ENCODE measurements around the gene OGFOD1. TPM values are rescaled to one million over a fixed set of nuclear protein-coding genes. Genes with fewer than 3 reads are reported as not detected.

The OGFOD1 gene
- total RNA-seq, 2 donors from 2014 or later: 15.9 to 16.5 TPM

GRCh38 chr16:56424791-56425438 is 26.4 kb upstream of the OGFOD1 start:
- intact Hi-C loops (cut with DNase I, micrococcal nuclease): no loop called here
- peak; percentile 42 for ATAC-seq
- DNase-seq: peak; percentile 48 to 58

- ATAC-seq: peak; percentile 86
- DNase-seq: peak; percentile 55 to 73
- intact Hi-C loops (cut with DNase I, micrococcal nuclease): no loop called here
These were observed 25.9 kb upstream of the OGFOD1 start, which contains the start of gene AMFR for GRCh38 chr16:56425439-56425832. Gene AMFR, minus strand, starts transcription at chr16:56425545. Its CDS starts 218 bp downstream, at chr16:56425327.

- ATAC-seq (peak; percentile 27), DNase-seq (no peak)
- intact Hi-C loops (cut with DNase I, micrococcal nuclease): no loop called here
These were observed 24.8 kb upstream of the OGFOD1 start for GRCh38 chr16:56426585-56426984.

- intact Hi-C loops (cut with DNase I, micrococcal nuclease): no loop called here
- DNase-seq: no peak
- no peak for ATAC-seq
These were observed 23.3 kb upstream of the OGFOD1 start for GRCh38 chr16:56428091-56428490.

- ATAC-seq (no peak), DNase-seq (no peak)
- intact Hi-C loops (cut with DNase I, micrococcal nuclease): no loop called here
These were observed 15.1 kb upstream of the OGFOD1 start for GRCh38 chr16:56436258-56436657.

- no peak for ATAC-seq
- no peak for DNase-seq
- intact Hi-C loops (cut with DNase I, micrococcal nuclease): no loop called here
These were observed 13.3 kb upstream of the OGFOD1 start for GRCh38 chr16:56438038-56438437.

GRCh38 chr16:56447286-56447685 is 4.1 kb upstream of the OGFOD1 start:
- no peak for ATAC-seq
- intact Hi-C loops (cut with DNase I, micrococcal nuclease): no loop called here
- no peak for DNase-seq

GRCh38 chr16:56448005-56448404 is 3.3 kb upstream of the OGFOD1 start:
- intact Hi-C loops (cut with DNase I, micrococcal nuclease): no loop called here
- ATAC-seq (no peak), DNase-seq (no peak)

GRCh38 chr16:56450275-56450985 is 924 bp upstream of the OGFOD1 start:
- no peak for DNase-seq
- intact Hi-C loops (cut with DNase I, micrococcal nuclease): no loop called here
- ATAC-seq: peak; percentile 30

- peak; percentile 58 for ATAC-seq
- peak; percentile 28 to 43 for DNase-seq
- intact Hi-C loops (cut with DNase I, micrococcal nuclease): no loop called here
These were observed 667 bp downstream of the OGFOD1 start for GRCh38 chr16:56451753-56452689.

GRCh38 chr16:56457927-56458470 is 6.6 kb downstream of the OGFOD1 start:
- no peak for DNase-seq
- intact Hi-C loops (cut with DNase I, micrococcal nuclease): no loop called here

GRCh38 chr16:56460101-56460500 is 8.7 kb downstream of the OGFOD1 start:
- ATAC-seq: no peak
- intact Hi-C loops (cut with DNase I, micrococcal nuclease): no loop called here
- DNase-seq: no peak

More at GRCh38 chr16:56457927-56458470, 6.6 kb downstream of the OGFOD1 start:
- no peak for ATAC-seq

GRCh38 chr16:56462064-56462796 is 10.9 kb downstream of the OGFOD1 start:
- intact Hi-C loops (cut with DNase I, micrococcal nuclease): no loop called here
- DNase-seq (no peak), ATAC-seq (no peak)

GRCh38 chr16:56463153-56463552 is 11.8 kb downstream of the OGFOD1 start:
- intact Hi-C loops (cut with DNase I, micrococcal nuclease): no loop called here
- ATAC-seq (no peak), DNase-seq (no peak)

GRCh38 chr16:56466344-56466743 is 15.0 kb downstream of the OGFOD1 start:
- ATAC-seq (no peak), DNase-seq (no peak)
- intact Hi-C loops (cut with DNase I, micrococcal nuclease): no loop called here

- no peak for ATAC-seq
- no peak for DNase-seq
- intact Hi-C loops (cut with DNase I, micrococcal nuclease): no loop called here
These were observed 17.4 kb downstream of the OGFOD1 start for GRCh38 chr16:56468800-56469199.

GRCh38 chr16:56469748-56470147 is 18.4 kb downstream of the OGFOD1 start:
- intact Hi-C loops (cut with DNase I, micrococcal nuclease): no loop called here
- no peak for ATAC-seq
- DNase-seq: no peak

GRCh38 chr16:56470232-56470631 is 18.9 kb downstream of the OGFOD1 start:
- ATAC-seq: no peak
- DNase-seq: no peak
- intact Hi-C loops (cut with DNase I, micrococcal nuclease): no loop called here

- intact Hi-C loops (cut with DNase I, micrococcal nuclease): no loop called here
- no peak for DNase-seq
- ATAC-seq: no peak
These were observed 19.3 kb downstream of the OGFOD1 start for GRCh38 chr16:56470666-56471065.

Measured in left colon (tissue), 2 donors.